Islet precursor cell (in vitro differentiated cells): ENCODE results near the gene CFAP57.
A peak's percentile ranks its signal among the peaks of the same experiment; 100 is the strongest.

Experiments
- DNase-seq: peaks from one replicate; pipeline ENCODE4 v3.0.0-alpha.2; 2018

The CFAP57 gene

GRCh38 chr1:43256675-43257570 is 84.8 kb downstream of the CFAP57 start:
- no peak for DNase-seq

- DNase-seq: no peak
Observed at GRCh38 chr1:43258370-43258769, 86.2 kb downstream of the CFAP57 start.

- DNase-seq: no peak
Observed at GRCh38 chr1:43265431-43265830, 93.3 kb downstream of the CFAP57 start.

GRCh38 chr1:43266881-43267280 is 94.8 kb downstream of the CFAP57 start:
- no peak for DNase-seq

GRCh38 chr1:43267291-43267805 is 95.2 kb downstream of the CFAP57 start:
- peak; percentile 52 for DNase-seq

GRCh38 chr1:43267818-43268425 is 95.8 kb downstream of the CFAP57 start:
- DNase-seq: peak; percentile 32

GRCh38 chr1:43269627-43270375 is 97.7 kb downstream of the CFAP57 start, which contains the start of gene TMEM125:
Gene TMEM125, plus strand, starts transcription at chr1:43269983. Its CDS starts 2,740 bp downstream, at chr1:43272723.
- DNase-seq: peak; percentile 45

- DNase-seq: peak; percentile 92
Observed at GRCh38 chr1:43270421-43271095, 98.4 kb downstream of the CFAP57 start.

GRCh38 chr1:43271186-43272118 is 99.3 kb downstream of the CFAP57 start:
- peak; percentile 68 for DNase-seq

- DNase-seq: peak; percentile 36
Observed at GRCh38 chr1:43272161-43272560, 100.0 kb downstream of the CFAP57 start.

- peak; percentile 45 for DNase-seq
Observed at GRCh38 chr1:43272576-43273571, 100.7 kb downstream of the CFAP57 start.

GRCh38 chr1:43273708-43274107 is 101.6 kb downstream of the CFAP57 start:
- DNase-seq: peak; percentile 11

GRCh38 chr1:43274125-43274803 is 102.1 kb downstream of the CFAP57 start:
- DNase-seq: peak; percentile 64

GRCh38 chr1:43274804-43275180 is 102.7 kb downstream of the CFAP57 start:
- peak; percentile 36 for DNase-seq

GRCh38 chr1:43275826-43276620 is 103.9 kb downstream of the CFAP57 start:
- DNase-seq: peak; percentile 40

GRCh38 chr1:43276673-43277072 is 104.5 kb downstream of the CFAP57 start:
- peak; percentile 20 for DNase-seq

- DNase-seq: peak; percentile 32
Observed at GRCh38 chr1:43277116-43277876, 105.2 kb downstream of the CFAP57 start.

GRCh38 chr1:43279161-43279560 is 107.0 kb downstream of the CFAP57 start:
- DNase-seq: peak; percentile 47
